Measurements from ENCODE around the gene TPM4. TPM values are rescaled to one million over a fixed set of nuclear protein-coding genes. Genes with fewer than 3 reads are reported as not detected.

The TPM4 gene
- polyA plus RNA-seq, 1 donor from 2014 or later, result 119 TPM

GRCh38 chr19:16117594-16118033, 41.3 kb downstream of the TPM4 start:
- Histone ChIP-seq H3K27me3 (ENCODE audit: insufficient read depth, low read depth, low read length) (no peaks in the 10 kb centered on the region), H3K79me2 (replicated peaks; ENCODE audit: insufficient read depth, low read length) (peaks cover 17% of the 10 kb centered on the region), H3K36me3 (ENCODE audit: insufficient read depth, low read length) (no peaks in the 10 kb centered on the region), H3K4me2 (ENCODE audit: low read length) (no peak overlapping the region), H3K27ac (ENCODE audit: low read length) (no peak overlapping the region), H2AFZ (ENCODE audit: low read depth, low read length) (no peak overlapping the region), H3K9me2 (ENCODE audit: insufficient read depth, low read length) (no peaks in the 10 kb centered on the region), H3K9me3 (ENCODE audit: low read length) (no peaks in the 10 kb centered on the region), H3K9ac (ENCODE audit: low read length) (no peak overlapping the region), H3K4me3 (ENCODE audit: low read length) (no peak overlapping the region), H4K20me1 (ENCODE audit: insufficient read depth) (no peaks in the 10 kb centered on the region), H3F3A (ENCODE audit: insufficient read depth, low read length, poor library complexity, severe bottlenecking) (no peaks in the 10 kb centered on the region)
- TF ChIP-seq TAF1 (IDR thresholded peaks at IDR 0.05; ENCODE audit: low read depth), result no peak
- TF ChIP-seq REST (IDR thresholded peaks at IDR 0.05; ENCODE audit: borderline replicate concordance), result no peak
- TF ChIP-seq RAD21 (conservative IDR thresholded peaks at IDR 0.05), result no peak
- TF ChIP-seq CTCF (IDR thresholded peaks at IDR 0.05; ENCODE audit: poor library complexity, severe bottlenecking), result no peak
- no peak for TF ChIP-seq EZH2 (IDR thresholded peaks at IDR 0.05; ENCODE audit: borderline replicate concordance, insufficient read depth, low read length, poor library complexity, severe bottlenecking)
- no peak for TF ChIP-seq MXI1 (conservative IDR thresholded peaks at IDR 0.05; ENCODE audit: poor library complexity, severe bottlenecking)
- TF ChIP-seq SMC3 (conservative IDR thresholded peaks at IDR 0.05; ENCODE audit: poor library complexity), result no peak
- no peak for TF ChIP-seq POLR2AphosphoS5 (IDR thresholded peaks at IDR 0.05)
- TF ChIP-seq EP300 (conservative IDR thresholded peaks at IDR 0.05; ENCODE audit: poor library complexity, severe bottlenecking), result no peak

- H3K36me3 ChIP-seq (ENCODE audit: insufficient read depth, low read length), result no peaks in the 10 kb centered on the region
- H3K9ac ChIP-seq (ENCODE audit: low read length), result no peak overlapping the region
- TF ChIP-seq CTCF (IDR thresholded peaks at IDR 0.05; ENCODE audit: poor library complexity, severe bottlenecking) (no peak), RAD21 (conservative IDR thresholded peaks at IDR 0.05) (no peak), MXI1 (conservative IDR thresholded peaks at IDR 0.05; ENCODE audit: poor library complexity, severe bottlenecking) (no peak), EP300 (conservative IDR thresholded peaks at IDR 0.05; ENCODE audit: poor library complexity, severe bottlenecking) (no peak), EZH2 (IDR thresholded peaks at IDR 0.05; ENCODE audit: borderline replicate concordance, insufficient read depth, low read length, poor library complexity, severe bottlenecking) (no peak), TAF1 (IDR thresholded peaks at IDR 0.05; ENCODE audit: low read depth) (no peak), POLR2AphosphoS5 (IDR thresholded peaks at IDR 0.05) (no peak), SMC3 (conservative IDR thresholded peaks at IDR 0.05; ENCODE audit: poor library complexity) (no peak), REST (IDR thresholded peaks at IDR 0.05; ENCODE audit: borderline replicate concordance) (no peak)
- no peaks in the 10 kb centered on the region for H3K27me3 ChIP-seq (ENCODE audit: insufficient read depth, low read depth, low read length)
- peaks cover 9% of the 10 kb centered on the region for H3K79me2 ChIP-seq (replicated peaks; ENCODE audit: insufficient read depth, low read length)
- H3K9me3 ChIP-seq (ENCODE audit: low read length), result no peaks in the 10 kb centered on the region
- H4K20me1 ChIP-seq (ENCODE audit: insufficient read depth), result no peaks in the 10 kb centered on the region
- no peak overlapping the region for H3K27ac ChIP-seq (ENCODE audit: low read length)
- H3K4me2 ChIP-seq (ENCODE audit: low read length), result no peak overlapping the region
- H3F3A ChIP-seq (ENCODE audit: insufficient read depth, low read length, poor library complexity, severe bottlenecking), result no peaks in the 10 kb centered on the region
- no peak overlapping the region for H3K4me3 ChIP-seq (ENCODE audit: low read length)
- no peak overlapping the region for H2AFZ ChIP-seq (ENCODE audit: low read depth, low read length)
- no peaks in the 10 kb centered on the region for H3K9me2 ChIP-seq (ENCODE audit: insufficient read depth, low read length)
Measured at GRCh38 chr19:16118489-16119033, 42.3 kb downstream of the TPM4 start.
